Measurements from ENCODE around the gene PNPLA6. TPM values are rescaled to one million over a fixed set of nuclear protein-coding genes. Genes with fewer than 3 reads are reported as not detected.

Gene PNPLA6
- total RNA-seq, 6 experiments from 2014 or later = 38.7 to 61.8 (median 46.5) TPM

DNA sequence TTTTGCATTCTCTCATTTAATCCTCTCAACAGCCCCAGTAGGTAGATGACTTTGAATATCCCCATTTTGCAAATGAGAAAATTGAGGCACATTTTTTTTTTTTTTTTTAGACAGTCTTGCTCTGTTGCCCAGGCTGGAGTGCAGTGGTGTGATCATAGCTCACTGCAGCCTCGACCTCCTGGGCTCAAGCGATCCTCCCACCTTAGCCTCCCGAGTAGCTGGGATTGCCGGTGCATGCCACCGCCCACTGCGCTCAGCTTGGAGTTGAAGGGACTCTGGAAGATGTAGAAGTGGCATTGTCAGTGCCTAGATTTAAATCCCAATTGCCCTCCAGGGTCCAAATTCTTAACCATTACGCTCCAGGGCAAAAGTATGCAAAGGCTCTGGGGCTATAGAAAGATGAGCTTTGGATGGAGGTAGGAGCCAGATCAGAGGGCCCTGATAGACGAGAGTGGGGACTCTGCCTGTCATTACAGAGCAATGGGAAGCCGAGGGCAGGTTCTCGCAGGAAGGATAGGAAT, 13.9 kb upstream of the PNPLA6 start:
- no peak for TF ChIP-seq POLR2A (IDR thresholded peaks at IDR 0.05)
- TF ChIP-seq, protein P1, sequence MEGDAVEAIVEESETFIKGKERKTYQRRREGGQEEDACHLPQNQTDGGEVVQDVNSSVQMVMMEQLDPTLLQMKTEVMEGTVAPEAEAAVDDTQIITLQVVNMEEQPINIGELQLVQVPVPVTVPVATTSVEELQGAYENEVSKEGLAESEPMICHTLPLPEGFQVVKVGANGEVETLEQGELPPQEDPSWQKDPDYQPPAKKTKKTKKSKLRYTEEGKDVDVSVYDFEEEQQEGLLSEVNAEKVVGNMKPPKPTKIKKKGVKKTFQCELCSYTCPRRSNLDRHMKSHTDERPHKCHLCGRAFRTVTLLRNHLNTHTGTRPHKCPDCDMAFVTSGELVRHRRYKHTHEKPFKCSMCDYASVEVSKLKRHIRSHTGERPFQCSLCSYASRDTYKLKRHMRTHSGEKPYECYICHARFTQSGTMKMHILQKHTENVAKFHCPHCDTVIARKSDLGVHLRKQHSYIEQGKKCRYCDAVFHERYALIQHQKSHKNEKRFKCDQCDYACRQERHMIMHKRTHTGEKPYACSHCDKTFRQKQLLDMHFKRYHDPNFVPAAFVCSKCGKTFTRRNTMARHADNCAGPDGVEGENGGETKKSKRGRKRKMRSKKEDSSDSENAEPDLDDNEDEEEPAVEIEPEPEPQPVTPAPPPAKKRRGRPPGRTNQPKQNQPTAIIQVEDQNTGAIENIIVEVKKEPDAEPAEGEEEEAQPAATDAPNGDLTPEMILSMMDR (IDR thresholded peaks at IDR 0.05) = no peak
- peak overlapping the region in 2 of 3 donors; percentile 8 to 64 for H3K27ac ChIP-seq
- peak overlapping the region in 2 of 3 donors; percentile 15 to 77 for H3K4me3 ChIP-seq
- no peaks in the 10 kb centered on the region for H3K27me3 ChIP-seq
- 69% methylated on average over 10 of the region's 10 CpGs for WGBS (ENCODE audit: insufficient coverage, low coverage, low lambda C conversion rate, missing lambda C conversion rate)
- H3K36me3 ChIP-seq = peaks cover 0 to 7% (median 0%) of the 10 kb centered on the region in 4 donors
- peaks cover 0 to 36% (median 11%) of the 10 kb centered on the region in 4 donors for H3K4me1 ChIP-seq
- ATAC-seq (no peak), DNase-seq (no peak)
- intact Hi-C loops (cut with DNase I) = no loop called here
- H3K9me3 ChIP-seq = no peaks in the 10 kb centered on the region

DNA sequence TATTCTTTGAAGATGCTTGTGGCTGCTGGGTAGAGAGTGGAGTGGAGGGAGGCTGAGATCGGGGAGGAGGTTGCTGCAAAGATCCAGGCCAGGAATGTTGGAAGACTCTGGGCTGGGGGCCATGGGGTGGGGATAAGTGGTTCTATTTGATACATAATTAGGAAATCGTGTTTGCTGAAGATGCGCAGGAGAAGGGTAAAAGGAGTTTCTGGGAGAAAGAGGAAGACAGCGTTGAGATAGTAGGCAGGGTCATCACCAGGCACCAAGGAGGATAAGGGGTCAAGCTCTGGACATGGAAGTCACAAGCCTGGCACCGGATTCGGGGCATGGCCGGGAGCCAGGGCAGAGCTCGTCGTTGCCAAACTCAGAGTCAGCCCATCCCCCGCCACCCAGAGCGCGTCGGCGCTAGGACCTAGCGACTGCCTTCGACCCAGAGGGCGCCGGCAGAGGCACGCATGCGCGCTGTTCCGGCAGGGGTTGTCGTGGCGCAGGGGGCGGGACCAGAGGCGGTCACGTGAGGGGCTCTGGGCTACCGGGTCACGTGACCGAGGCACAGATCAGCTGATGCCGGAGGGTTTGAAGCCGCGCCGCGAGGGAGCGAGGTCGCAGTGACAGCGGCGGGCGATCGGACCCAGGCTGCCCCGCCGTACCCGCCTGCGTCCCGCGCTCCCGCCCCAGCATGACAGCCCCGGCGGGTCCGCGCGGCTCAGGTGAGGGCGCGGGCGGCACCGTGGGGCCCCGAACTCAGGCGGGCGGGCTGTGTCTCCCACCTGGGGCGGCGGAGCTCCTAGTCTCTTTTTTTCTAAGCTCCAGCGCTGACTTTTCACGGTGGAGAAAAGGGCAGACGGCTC, 13.2 kb upstream of the PNPLA6 start, which contains the start of gene MCOLN1:
Gene MCOLN1 (plus strand): TSS at position 553 of the 851 bp plus-strand sequence. CDS start 127 bp downstream, at position 680.
- Histone ChIP-seq H3K9me3 (no peaks in the 10 kb centered on the region), H3K27me3 (no peaks in the 10 kb centered on the region), H3K27ac (peak within 1 kb of the TSS; percentile 16 to 64 (median 63)), H3K4me1 (peaks cover 0 to 32% (median 11%) of the 10 kb centered on the region in 4 donors), H3K4me3 (peak within 1 kb of the TSS; percentile 56 to 77 (median 77)), H3K36me3 (peaks cover 0 to 7% (median 0%) of the 10 kb centered on the region in 4 donors)
- intact Hi-C loops (cut with DNase I) = no loop called here
- ATAC-seq (peak; percentile 73 to 88 (median 84)), DNase-seq (peak; percentile 99 to 100 (median 99))
- TF ChIP-seq, protein P1 (IDR thresholded peaks at IDR 0.05) = no peak
- TF ChIP-seq POLR2A (IDR thresholded peaks at IDR 0.05) = peak; percentile 67
- WGBS (ENCODE audit: insufficient coverage, low coverage, low lambda C conversion rate, missing lambda C conversion rate) = 2% methylated on average over 12 of the region's 65 CpGs

DNA sequence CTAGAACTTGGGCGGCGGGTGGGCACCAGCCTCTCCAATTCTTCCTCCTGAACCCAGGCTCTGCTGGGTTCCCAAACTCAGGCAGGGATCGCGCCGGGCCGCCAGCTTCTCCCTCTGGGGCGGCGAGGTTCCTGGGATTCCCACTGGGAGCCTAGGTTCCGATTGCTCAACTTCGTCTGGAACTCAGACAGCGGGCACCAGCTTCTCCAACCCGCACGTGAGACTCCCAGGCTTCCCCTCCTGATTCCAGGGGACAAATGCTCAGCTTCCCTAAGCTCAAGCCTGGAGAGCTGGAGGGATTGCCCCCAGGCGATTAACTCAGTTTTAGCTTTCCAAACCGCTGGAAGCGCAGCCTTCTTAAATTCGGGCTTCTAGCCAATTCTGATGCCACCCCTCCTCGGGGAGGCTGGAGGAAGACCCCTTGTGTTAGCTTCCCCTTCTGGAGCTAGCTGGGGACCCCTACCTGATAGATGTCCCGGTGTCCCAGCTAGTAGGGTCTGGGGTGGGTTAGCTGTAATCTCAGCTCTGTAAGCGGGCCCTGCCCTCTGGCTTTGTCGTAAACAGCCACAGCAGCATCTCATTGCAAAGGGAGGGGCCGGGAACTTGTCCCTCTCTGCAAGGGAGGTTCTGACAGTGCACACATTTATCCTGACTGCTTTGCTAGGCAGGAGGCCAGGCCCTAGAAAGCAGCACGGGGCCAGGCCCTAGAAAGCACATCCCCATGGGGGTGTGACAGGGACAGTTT, 12.4 kb upstream of the PNPLA6 start:
- Histone ChIP-seq H3K36me3 (peaks cover 0 to 7% (median 0%) of the 10 kb centered on the region in 4 donors), H3K4me3 (peak overlapping the region; percentile 56 to 77 (median 77)), H3K9me3 (no peaks in the 10 kb centered on the region), H3K4me1 (peaks cover 0 to 32% (median 11%) of the 10 kb centered on the region in 4 donors), H3K27me3 (no peaks in the 10 kb centered on the region), H3K27ac (peak overlapping the region; percentile 7 to 64 (median 63))
- TF ChIP-seq POLR2A (IDR thresholded peaks at IDR 0.05) = no peak
- TF ChIP-seq, protein P1 (IDR thresholded peaks at IDR 0.05) = no peak
- WGBS (ENCODE audit: insufficient coverage, low coverage, low lambda C conversion rate, missing lambda C conversion rate) = 14% methylated on average over 10 of the region's 23 CpGs
- peak in 3 of 4 donors; percentile 4 to 15 (median 6) for ATAC-seq
- DNase-seq = peak in 1 of 3 donors; percentile 42
- intact Hi-C loops (cut with DNase I) = no loop called here

DNA sequence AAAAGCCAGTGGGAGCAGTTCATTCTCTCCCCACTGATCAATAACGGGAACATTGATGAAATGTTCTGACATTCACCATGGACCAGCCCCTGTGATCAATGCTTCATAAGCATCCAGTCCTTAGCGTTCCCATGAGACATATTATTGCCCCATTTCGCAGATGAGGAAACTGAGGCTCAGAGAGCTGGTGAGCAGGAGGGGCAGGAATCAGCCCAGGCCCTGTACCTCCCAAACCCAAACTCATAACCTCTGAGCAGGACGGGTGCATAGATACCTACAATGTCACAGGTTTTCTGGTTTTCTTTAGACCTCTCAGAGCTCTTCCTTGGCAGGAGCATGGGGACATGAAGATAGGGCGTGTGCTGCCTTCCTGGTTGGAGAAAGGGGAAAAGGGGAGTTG, 11.0 kb upstream of the PNPLA6 start:
- no peak for ATAC-seq
- H3K4me1 ChIP-seq = peaks cover 0 to 32% (median 11%) of the 10 kb centered on the region in 4 donors
- TF ChIP-seq, protein P1 (IDR thresholded peaks at IDR 0.05) = no peak
- TF ChIP-seq POLR2A (IDR thresholded peaks at IDR 0.05) = no peak
- no peak overlapping the region for H3K27ac ChIP-seq
- peaks cover 0 to 7% (median 0%) of the 10 kb centered on the region in 4 donors for H3K36me3 ChIP-seq
- H3K27me3 ChIP-seq = no peaks in the 10 kb centered on the region
- no peaks in the 10 kb centered on the region for H3K9me3 ChIP-seq
- no peak for DNase-seq
- WGBS (ENCODE audit: insufficient coverage, low coverage, low lambda C conversion rate, missing lambda C conversion rate) = 83% methylated on average over 3 of the region's 5 CpGs
- intact Hi-C loops (cut with DNase I) = no loop called here
- H3K4me3 ChIP-seq = no peak overlapping the region

All from right lobe of liver (tissue), 6 donors.